CD14-positive monocyte (primary cell): ENCODE results near the gene RDH13. TPM values are rescaled to one million over a fixed set of nuclear protein-coding genes. Genes with fewer than 3 reads are reported as not detected.
A peak's percentile ranks its signal among the peaks of the same experiment; 100 is the strongest.

ENCODE experiments used
- DNase-seq, 3 donors: peaks; one replicate each; pipeline ENCODE4 v3.0.0-alpha.2; 2011 to 2022
- H2AFZ ChIP-seq: 2 replicates; pipeline ENCODE4 v1.6.0; 2012; ENCODE audit warnings: mild to moderate bottlenecking, low read depth, low read length, inconsistent platforms; ENCODE audit not compliant: insufficient read depth, poor library complexity, severe bottlenecking
- H3K27ac ChIP-seq, 2 donors: 1 replicate in 1 of 2; 2 replicates in 1 of 2; pipeline ENCODE4 v1.5.1; 2012 to 2013; ENCODE audit warnings: low read length in 2 of 2, control low read depth in 1 of 2, inconsistent platforms in 1 of 2, low read depth in 1 of 2, mild to moderate bottlenecking in 1 of 2
- H3K27me3 ChIP-seq, 2 donors: one replicate each; pipeline versions ENCODE4 v1.6.0 to v1.6.1; 2011 to 2013; ENCODE audit warnings: low read length in 2 of 2; ENCODE audit not compliant: control insufficient read depth in 2 of 2, insufficient read depth in 2 of 2
- H3K36me3 ChIP-seq, 2 donors: replicated peaks in 1 of 2; 1 replicate in 1 of 2; 2 replicates in 1 of 2; pipeline versions ENCODE4 v1.5.1 to v1.6.1; 2012 to 2013; ENCODE audit warnings: low read length in 2 of 2, control low read depth in 1 of 2, inconsistent platforms in 1 of 2, mild to moderate bottlenecking in 1 of 2; ENCODE audit not compliant: insufficient read depth in 2 of 2, control insufficient read depth in 1 of 2
- H3K4me1 ChIP-seq, 2 donors: 1 replicate in 1 of 2; 2 replicates in 1 of 2; pipeline versions ENCODE4 v1.5.1 to v1.6.1; 2012 to 2013; ENCODE audit warnings: low read length in 2 of 2, control low read depth in 1 of 2, inconsistent platforms in 1 of 2, mild to moderate bottlenecking in 1 of 2, moderate library complexity in 1 of 2; ENCODE audit not compliant: insufficient read depth in 2 of 2, control insufficient read depth in 1 of 2
- H3K4me2 ChIP-seq: replicated peaks from 2 replicates; pipeline ENCODE3; 2012; ENCODE audit warnings: low read length, moderate library complexity, mild to moderate bottlenecking; ENCODE audit not compliant: poor library complexity, severe bottlenecking; ENCODE audit errors: extremely low read depth
- H3K4me3 ChIP-seq, 3 experiments: fragments of 200-600 bp in 1 of 3; sonication (generic) in 1 of 3; replicated peaks in 1 of 3; 1 replicate in 2 of 3; 2 replicates in 1 of 3; pipeline ENCODE4 v1.5.1; 2011 to 2013; ENCODE audit warnings: low read length in 3 of 3, mild to moderate bottlenecking in 3 of 3, control low read depth in 2 of 3, low read depth in 2 of 3, inconsistent platforms in 1 of 3, moderate library complexity in 1 of 3
- H3K79me2 ChIP-seq: 2 replicates; pipeline ENCODE4 v1.6.0; 2012; ENCODE audit warnings: mild to moderate bottlenecking, control low read depth, inconsistent platforms, low read length, moderate library complexity; ENCODE audit not compliant: insufficient read depth
- H3K9ac ChIP-seq: 2 replicates; pipeline ENCODE4 v1.6.0; 2017; ENCODE audit warnings: low read length, mild to moderate bottlenecking; ENCODE audit not compliant: insufficient read depth, poor library complexity, severe bottlenecking
- H3K9me3 ChIP-seq, 2 donors: replicated peaks in 1 of 2; 1 replicate in 1 of 2; 2 replicates in 1 of 2; pipeline versions ENCODE4 v1.5.1 to v1.6.1; 2012 to 2013; ENCODE audit warnings: low read length in 2 of 2, control low read depth in 1 of 2; ENCODE audit not compliant: control insufficient read depth in 1 of 2, insufficient read depth in 1 of 2
- H4K20me1 ChIP-seq: 2 replicates; pipeline ENCODE4 v1.6.0; 2012; ENCODE audit warnings: mild to moderate bottlenecking, low read length, control low read depth, moderate library complexity; ENCODE audit not compliant: insufficient read depth
- H3K27ac Mint-ChIP-seq, 7 donors: one replicate each; pipeline ENCODE4 v1.8.0; 2020; ENCODE audit warnings: mild to moderate bottlenecking in 7 of 7, mixed read lengths in 7 of 7, moderate library complexity in 6 of 7, inconsistent platforms in 2 of 7
- H3K27me3 Mint-ChIP-seq, 3 donors: one replicate each; pipeline ENCODE4 v1.8.0; 2021 to 2022; ENCODE audit warnings: low read depth in 3 of 3, mild to moderate bottlenecking in 3 of 3, mixed read lengths in 3 of 3, moderate library complexity in 3 of 3, inconsistent platforms in 1 of 3
- H3K36me3 Mint-ChIP-seq, 2 donors: one replicate each; pipeline ENCODE4 v1.8.0; 2020; ENCODE audit warnings: mixed read lengths in 2 of 2, inconsistent platforms in 1 of 2, mild to moderate bottlenecking in 1 of 2
- H3K4me1 Mint-ChIP-seq: one replicate; pipeline ENCODE4 v1.8.0; 2020; ENCODE audit warnings: mild to moderate bottlenecking, mixed read lengths
- H3K4me3 Mint-ChIP-seq, 2 donors: one replicate each; pipeline ENCODE4 v1.8.0; 2020; ENCODE audit warnings: mild to moderate bottlenecking in 2 of 2, mixed read lengths in 2 of 2, moderate library complexity in 1 of 2
- H3K9me3 Mint-ChIP-seq, 7 donors: one replicate each; pipeline ENCODE4 v1.8.0; 2020 to 2022; ENCODE audit warnings: mixed read lengths in 7 of 7, mild to moderate bottlenecking in 6 of 7, moderate library complexity in 6 of 7, inconsistent platforms in 2 of 7
- CTCF ChIP-seq: fragments of 200-600 bp; IDR thresholded peaks from one replicate; pipeline ENCODE4 v1.8.0; 2022; ENCODE audit warnings: antibody characterized with exemption, mild to moderate bottlenecking
- WGBS: methylation state at CpG from one replicate; pipeline ENCODE4 v1.1.5; 2013; ENCODE audit warnings: missing lambda C conversion rate; ENCODE audit not compliant: insufficient coverage; 5-methylcytosine and 5-hydroxymethylcytosine counted together
- intact Hi-C, 2 donors: fragments of 100-400 bp; cut with micrococcal nuclease; formaldehyde crosslinking; loops; one replicate each; pipeline versions ENCODE4 v1.15.0 to v1.15.1; 2023
- polyA plus RNA-seq, 3 donors: library from polyadenylated mRNA; depleted of rRNA in 1 of 3; unstranded in 2 of 3; stranded (reverse) in 1 of 3; fragments of 300-500 nt in 2 of 3; fragments of >200 nt in 1 of 3; fragmentation: Illumina TruSeq in 2 of 3; gene quantifications; 1 replicate in 2 of 3; 2 replicates in 1 of 3; pipeline ENCODE4 v1.2.3, GENCODE V29; 2012 to 2021

The RDH13 gene
- polyA plus RNA-seq, 3 donors = 1.6 to 4.0 (median 2.3) TPM

DNA sequence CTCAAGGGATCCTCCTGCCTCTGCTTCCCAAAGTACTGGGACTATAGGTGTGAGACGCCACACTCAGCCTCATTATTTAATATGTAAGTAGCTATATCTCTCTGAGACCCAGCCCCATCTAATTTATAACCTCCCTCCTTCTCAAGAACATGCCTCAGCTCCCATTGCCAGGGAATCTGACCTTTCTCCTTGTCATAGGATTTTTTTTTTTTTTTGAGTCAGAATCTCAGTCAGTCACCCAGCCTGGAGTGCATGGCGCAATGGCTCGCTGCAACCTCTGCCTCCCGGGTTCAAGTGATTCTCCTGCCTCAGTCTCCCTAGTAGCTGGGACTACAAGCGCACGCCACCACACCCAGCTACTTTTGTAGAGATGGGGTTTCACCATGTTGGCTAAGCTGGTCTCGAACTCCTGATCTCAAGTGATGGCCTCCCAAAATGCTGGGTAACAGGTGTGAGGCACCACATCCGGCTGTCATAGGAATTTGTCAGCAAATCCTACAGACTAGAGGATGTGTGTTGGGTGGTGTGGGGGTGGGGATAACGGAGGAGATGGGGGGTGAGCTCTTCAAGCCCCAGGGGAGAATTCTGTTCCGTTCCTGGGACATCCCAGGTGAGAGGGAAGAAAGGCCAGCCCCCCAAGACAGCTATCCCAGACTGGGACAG is 7.6 kb upstream of the RDH13 start:
- Histone ChIP-seq H3K36me3 (no peaks in the 10 kb centered on the region), H3K9ac (no peak overlapping the region), H3K27me3 (peaks cover 17 to 51% of the 10 kb centered on the region in 2 donors), H3K4me2 (no peak overlapping the region), H3K4me1 (peaks cover 14 to 16% of the 10 kb centered on the region in 2 donors), H3K4me3 (no peak overlapping the region), H4K20me1 (no peaks in the 10 kb centered on the region), H3K27ac (no peak overlapping the region), H3K9me3 (peaks cover 6 to 7% of the 10 kb centered on the region in 2 donors), H2AFZ (no peak overlapping the region), H3K79me2 (no peaks in the 10 kb centered on the region)
- intact Hi-C loops = no loop called here
- H3K4me1 Mint-ChIP-seq = peaks cover 25% of the 10 kb centered on the region
- peaks cover 63 to 82% (median 69%) of the 10 kb centered on the region in 3 donors for H3K27me3 Mint-ChIP-seq
- peaks cover 2 to 5% of the 10 kb centered on the region in 2 donors for H3K36me3 Mint-ChIP-seq
- no peak for DNase-seq
- peaks cover 4 to 39% (median 22%) of the 10 kb centered on the region in 7 donors for H3K9me3 Mint-ChIP-seq
- peak overlapping the region in 1 of 2 donors; percentile 67 for H3K4me3 Mint-ChIP-seq
- no peak overlapping the region for H3K27ac Mint-ChIP-seq
- 85% methylated on average over 2 of the region's 10 CpGs for WGBS
- TF ChIP-seq CTCF = no peak

GRCh38 chr19:55069865-55070197 is 6.9 kb upstream of the RDH13 start:
- Mint-ChIP-seq H3K27me3 (peaks cover 66 to 85% (median 72%) of the 10 kb centered on the region in 3 donors), H3K4me3 (peak overlapping the region in 1 of 2 donors; percentile 79), H3K36me3 (peaks cover 2 to 5% of the 10 kb centered on the region in 2 donors), H3K4me1 (peaks cover 18% of the 10 kb centered on the region), H3K9me3 (peaks cover 4 to 39% (median 23%) of the 10 kb centered on the region in 7 donors), H3K27ac (no peak overlapping the region)
- DNase-seq = no peak
- intact Hi-C loops = no loop called here
- no peaks in the 10 kb centered on the region for H3K79me2 ChIP-seq
- no peak overlapping the region for H2AFZ ChIP-seq
- no peaks in the 10 kb centered on the region for H4K20me1 ChIP-seq
- no peak overlapping the region for H3K9ac ChIP-seq
- H3K4me2 ChIP-seq = no peak overlapping the region
- peaks cover 17 to 53% of the 10 kb centered on the region in 2 donors for H3K27me3 ChIP-seq
- no CpG with 5 or more reads among the region's 2 CpGs for WGBS
- H3K36me3 ChIP-seq = no peaks in the 10 kb centered on the region
- peaks cover 7 to 9% of the 10 kb centered on the region in 2 donors for H3K4me1 ChIP-seq
- no peak for TF ChIP-seq CTCF
- H3K27ac ChIP-seq = no peak overlapping the region
- peaks cover 6 to 7% of the 10 kb centered on the region in 2 donors for H3K9me3 ChIP-seq
- no peak overlapping the region for H3K4me3 ChIP-seq
